GM10847 (cell line): ENCODE data around the gene SUMO3.

Source experiments
- POLR2A ChIP-seq: IDR thresholded peaks from 2 replicates; pipeline ENCODE4 v1.6.1; 2011; ENCODE audit not compliant: insufficient read length; ENCODE audit errors: extremely low read depth

Gene SUMO3

DNA sequence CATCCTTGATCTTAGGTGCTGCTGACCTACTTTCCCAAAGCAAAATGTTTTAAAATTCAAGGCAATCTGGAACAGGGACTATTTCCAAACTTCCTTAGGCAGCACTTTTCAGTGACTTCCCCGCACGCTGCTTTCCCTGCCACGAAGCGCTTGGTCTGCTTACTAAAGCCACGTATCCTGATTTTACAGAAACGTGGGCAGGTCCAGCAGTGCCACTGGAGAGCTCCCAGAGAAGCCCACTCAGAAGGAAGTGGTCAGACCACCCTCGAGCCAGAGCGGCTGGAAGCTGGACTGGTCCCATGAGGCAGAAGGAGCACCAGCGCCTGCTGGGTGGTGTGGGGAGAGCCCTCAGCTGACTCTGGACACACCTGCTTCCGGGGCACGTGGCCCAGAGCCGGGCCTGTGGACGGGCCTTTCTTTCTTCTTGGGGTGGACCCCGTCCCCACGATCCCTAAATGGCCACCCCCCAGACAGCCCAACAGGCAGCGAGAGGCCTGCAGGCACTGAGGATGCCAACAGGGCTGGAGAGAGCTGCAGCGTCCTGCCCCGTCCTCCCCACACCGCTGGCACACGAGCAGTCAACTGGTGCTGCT is 32.4 kb upstream of the SUMO3 start:
- no peak for TF ChIP-seq POLR2A

DNA sequence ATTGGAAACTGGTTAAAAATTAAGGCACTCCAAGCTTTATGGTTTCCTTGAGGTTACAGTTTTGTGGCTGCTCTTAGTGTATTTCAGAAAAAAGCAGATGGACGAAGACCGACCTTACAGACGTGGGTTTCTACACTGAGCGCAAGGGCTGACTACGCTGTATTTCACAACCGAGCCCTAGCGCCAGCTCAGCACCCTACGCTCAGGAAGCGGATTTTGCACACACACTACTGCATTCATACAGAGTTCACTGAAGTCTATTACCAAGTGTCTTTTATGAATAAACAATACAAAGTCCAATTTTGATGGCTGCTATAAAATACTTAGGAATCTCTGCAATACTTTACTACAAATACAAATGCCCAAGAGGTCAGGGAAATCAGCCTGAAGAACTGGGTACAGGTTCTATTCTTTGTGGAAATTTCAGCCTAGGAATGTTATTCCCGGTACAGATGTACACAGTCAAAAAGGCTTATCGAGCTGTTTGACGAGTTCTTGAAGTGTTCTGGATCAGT is 31.8 kb upstream of the SUMO3 start:
- no peak for TF ChIP-seq POLR2A

DNA sequence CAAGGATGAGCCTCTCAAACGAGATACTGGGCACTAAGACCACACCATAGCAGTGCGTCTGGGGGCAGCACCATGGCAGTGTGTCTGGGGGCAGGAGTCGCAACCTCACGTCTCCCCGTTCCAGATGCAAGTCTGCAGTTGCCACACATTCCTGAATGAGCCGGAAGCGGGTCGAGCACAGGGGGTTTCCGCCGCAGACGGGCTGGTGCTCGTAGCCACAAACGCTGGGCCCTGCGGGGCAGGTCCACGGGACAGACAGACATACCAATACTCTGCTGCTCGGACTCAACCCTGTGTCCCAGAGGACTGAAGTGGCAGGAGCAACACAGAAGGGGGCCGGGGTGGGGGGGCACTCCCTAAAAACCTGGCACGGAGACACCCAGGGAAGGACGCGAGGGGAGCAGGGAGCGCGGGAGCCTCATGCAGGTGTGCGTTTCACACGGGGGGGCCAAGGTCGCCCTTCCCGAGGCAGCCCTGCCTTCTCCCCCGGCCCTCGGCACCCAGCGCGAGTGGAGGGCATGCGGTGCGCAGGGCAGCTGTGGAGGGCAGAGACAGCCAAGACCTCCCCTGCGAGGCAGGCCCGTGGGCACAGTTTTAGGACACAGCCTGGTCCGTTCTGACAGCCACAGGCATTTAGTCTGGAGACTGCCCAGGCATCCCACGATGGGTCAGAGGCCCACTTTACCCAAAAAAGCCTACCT is 31.1 kb upstream of the SUMO3 start:
- TF ChIP-seq POLR2A = no peak

GRCh38 chr21:44847261-44848056 is 29.6 kb upstream of the SUMO3 start:
- TF ChIP-seq POLR2A = no peak

- TF ChIP-seq POLR2A = no peak
These were observed 28.8 kb upstream of the SUMO3 start for GRCh38 chr21:44846485-44847260.

DNA sequence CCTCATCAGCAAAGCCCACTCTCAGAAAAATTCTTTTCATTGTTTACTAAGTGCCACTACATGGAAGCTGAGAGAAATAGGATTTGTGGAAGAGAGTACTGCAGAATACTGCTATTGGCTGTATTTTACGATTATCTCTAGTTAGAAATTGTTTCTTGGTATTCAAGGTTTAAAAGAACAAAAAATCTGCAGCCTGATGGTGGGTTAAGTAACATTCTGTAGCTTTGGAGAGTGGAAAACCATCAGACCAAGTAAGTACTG is 28.3 kb upstream of the SUMO3 start:
- TF ChIP-seq POLR2A = no peak

DNA sequence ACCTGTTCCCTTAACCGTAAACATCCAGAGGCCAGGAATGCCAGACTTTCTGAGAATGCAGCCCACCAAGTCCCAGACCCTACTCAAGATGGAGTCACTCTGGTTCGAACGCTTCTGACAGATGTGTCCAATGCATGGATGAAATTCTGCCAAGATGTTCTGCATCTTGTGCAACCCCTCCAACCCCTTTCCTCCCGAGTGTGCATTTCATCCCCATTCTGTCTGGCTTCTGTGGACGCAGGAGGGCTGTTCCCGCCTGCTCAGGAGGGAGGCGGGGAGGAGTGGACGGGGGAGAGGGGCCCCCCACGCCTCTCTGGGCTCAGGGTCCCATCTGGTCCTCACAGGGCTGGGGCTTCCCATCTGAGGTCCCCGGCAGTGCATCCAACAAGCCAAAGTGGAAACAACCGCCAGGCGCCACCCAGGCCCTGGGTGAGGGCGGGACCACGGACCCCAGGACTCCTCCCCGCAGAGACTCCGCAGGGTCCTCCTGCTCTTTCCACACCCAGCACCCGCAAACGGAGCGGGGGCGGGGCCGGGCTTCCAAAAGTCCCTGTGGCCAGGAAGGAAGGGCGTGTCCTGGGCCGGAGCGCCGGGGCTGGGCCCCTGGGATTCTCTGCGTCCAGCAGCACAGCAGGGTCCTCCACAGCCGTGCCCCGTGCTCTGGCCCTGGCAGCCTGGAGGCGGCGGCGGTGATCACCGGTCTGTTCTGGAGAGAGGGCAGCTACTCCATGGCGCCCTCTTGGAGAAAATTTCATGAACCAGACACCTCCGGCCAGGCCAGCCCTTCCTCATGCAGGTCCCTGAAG is 27.8 kb upstream of the SUMO3 start:
- TF ChIP-seq POLR2A = no peak

DNA sequence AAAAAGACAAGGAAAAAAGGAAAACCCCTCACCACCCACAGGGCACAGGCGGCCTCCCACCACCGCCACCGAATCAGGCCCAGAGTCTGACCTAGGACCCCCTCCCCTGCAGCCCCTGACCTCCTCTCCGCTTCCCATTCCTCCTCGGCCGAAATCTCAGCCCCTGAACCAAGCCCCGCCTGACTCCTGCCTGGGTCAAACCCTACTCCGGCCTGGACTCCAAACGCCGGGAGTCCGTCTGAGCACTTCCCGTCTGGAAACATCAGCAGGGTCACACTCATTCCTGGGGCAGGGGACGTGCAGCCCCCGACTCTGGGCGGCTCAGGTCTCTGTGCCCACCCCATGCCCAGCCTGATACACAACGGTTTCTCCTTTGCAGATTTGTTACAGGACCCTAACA is 26.4 kb upstream of the SUMO3 start:
- TF ChIP-seq POLR2A = no peak

- TF ChIP-seq POLR2A = no peak
These were observed 25.0 kb upstream of the SUMO3 start for GRCh38 chr21:44842721-44843445.

GRCh38 chr21:44842087-44842486 is 24.2 kb upstream of the SUMO3 start:
- TF ChIP-seq POLR2A = no peak

- no peak for TF ChIP-seq POLR2A
These were observed 22.9 kb upstream of the SUMO3 start for GRCh38 chr21:44840771-44841170.

DNA sequence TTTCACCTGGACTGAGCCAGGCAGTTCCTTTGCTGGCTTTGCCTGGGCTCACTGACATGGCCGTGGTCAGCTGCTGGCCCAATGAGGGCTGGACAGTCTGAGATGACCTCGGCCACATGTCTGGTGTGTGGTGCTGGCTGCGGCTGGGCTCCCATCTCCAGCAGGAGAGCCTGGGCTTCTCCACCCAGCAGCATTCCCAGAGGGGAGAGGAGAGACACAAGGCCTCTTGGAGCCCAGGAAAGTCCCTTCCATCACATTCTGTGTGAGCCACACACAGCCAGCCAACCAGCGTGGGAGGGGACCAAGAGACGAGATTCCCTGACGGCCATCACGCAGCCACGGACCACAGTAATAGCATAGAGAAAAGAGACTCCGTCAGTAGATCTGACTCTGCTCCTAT is 21.1 kb upstream of the SUMO3 start:
- no peak for TF ChIP-seq POLR2A

DNA sequence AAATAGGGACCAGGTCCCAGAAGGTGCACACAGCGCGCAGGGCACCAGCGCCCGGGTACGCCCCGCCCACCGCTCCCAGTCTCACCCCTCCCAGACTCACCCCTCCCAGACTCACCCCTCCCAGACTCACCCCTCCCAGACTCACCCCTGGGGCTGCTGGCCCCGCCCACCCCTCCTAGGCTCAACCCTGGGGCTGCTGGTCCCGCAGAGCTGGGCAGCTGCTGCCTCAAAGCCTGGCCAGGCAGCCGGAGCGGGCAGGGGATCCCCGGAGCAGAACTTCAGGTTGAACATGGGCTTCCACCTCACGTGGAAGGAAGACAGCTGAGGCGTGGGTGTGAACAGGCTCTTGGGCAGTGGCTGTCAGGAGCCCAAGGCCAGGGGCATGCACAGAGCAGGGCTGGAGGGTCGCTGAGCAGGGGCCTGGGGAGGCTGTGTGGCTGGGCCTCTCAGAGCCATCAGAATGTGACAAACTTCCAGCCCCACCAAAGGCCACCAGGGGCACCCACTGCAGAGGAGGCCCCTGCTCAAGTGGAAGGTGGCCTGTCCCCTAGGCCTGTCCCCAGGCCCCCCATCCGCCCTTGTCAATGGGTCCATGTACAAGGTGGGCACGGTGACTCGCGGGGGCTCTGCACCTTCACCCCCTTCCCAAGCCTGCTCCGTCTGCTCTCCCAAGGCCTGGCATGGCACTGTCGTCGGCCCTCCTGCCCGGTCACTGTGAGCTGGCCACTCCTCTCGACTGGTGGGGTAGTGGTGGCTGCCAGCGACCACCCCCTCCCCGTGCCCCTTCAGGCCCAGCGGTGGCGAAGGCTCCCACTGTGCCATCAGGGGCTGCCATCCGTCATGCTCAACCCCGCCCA is 20.4 kb upstream of the SUMO3 start:
- TF ChIP-seq POLR2A = no peak
